Sigmoid colon (tissue), 4 donors: ENCODE results near the gene ALDH3B1.

ENCODE experiments used
- EP300 ChIP-seq, 4 donors: sonication (generic); formaldehyde crosslinking; IDR thresholded peaks; one replicate each; pipeline ENCODE4 v1.6.1; 2017; ENCODE audit warnings: antibody characterized with exemption in 4 of 4
- POLR2A ChIP-seq, 2 donors: fragments of 450-650 bp; IDR thresholded peaks; one replicate each; pipeline ENCODE4 v1.6.1; 2016; ENCODE audit warnings: antibody characterized with exemption in 2 of 2, mild to moderate bottlenecking in 2 of 2, moderate library complexity in 2 of 2
- POLR2AphosphoS5 ChIP-seq, 4 donors: sonication (generic); formaldehyde crosslinking; IDR thresholded peaks; one replicate each; pipeline ENCODE4 v1.6.1; 2017; ENCODE audit warnings: antibody characterized with exemption in 4 of 4
- TF ChIP-seq, protein P1 (sequence below), 4 experiments: fragments of 450-650 bp in 3 of 4; fragments of 200-600 bp in 1 of 4; IDR thresholded peaks; one replicate each; pipeline ENCODE4 v1.5.1; 2016 to 2019; ENCODE audit warnings: antibody characterized with exemption in 4 of 4, mild to moderate bottlenecking in 3 of 4, moderate library complexity in 2 of 4

DNA sequence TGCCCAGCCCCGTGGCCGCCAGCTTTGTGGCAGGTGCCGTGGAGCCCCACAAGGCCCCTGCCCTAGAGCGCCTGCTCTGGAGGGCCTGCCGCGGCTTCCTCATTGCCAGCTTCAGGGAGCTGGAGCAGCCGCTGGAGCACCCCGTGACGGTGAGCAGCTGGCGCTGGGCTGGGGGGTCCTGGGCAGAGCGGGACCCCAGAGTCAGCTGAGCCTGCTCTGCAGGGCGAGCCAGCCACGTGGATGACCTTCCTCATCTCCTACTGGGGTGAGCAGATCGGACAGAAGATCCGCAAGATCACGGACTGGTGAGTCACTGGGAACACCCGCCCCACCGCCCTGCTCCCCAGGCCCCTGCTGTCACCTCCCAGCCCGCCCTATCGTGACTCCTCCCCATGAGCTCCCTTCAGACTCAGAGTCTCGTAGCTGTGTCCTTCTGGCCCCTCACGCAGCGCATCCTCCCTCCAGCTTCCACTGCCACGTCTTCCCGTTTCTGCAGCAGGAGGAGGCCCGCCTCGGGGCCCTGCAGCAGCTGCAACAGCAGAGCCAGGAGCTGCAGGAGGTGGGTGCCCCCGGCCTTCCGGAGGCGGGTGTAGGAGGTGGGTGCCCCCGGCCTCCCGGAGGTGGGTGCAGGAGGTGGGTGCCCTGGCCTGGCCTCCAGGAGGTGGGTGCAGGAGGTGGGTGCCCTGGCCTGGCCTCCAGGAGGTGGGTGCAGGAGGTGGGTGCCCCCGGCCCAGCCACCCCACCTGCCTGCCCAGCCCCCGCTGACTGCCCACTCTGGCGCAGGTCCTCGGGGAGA is 33.4 kb downstream of the ALDH3B1 start:
- TF ChIP-seq, protein P1, sequence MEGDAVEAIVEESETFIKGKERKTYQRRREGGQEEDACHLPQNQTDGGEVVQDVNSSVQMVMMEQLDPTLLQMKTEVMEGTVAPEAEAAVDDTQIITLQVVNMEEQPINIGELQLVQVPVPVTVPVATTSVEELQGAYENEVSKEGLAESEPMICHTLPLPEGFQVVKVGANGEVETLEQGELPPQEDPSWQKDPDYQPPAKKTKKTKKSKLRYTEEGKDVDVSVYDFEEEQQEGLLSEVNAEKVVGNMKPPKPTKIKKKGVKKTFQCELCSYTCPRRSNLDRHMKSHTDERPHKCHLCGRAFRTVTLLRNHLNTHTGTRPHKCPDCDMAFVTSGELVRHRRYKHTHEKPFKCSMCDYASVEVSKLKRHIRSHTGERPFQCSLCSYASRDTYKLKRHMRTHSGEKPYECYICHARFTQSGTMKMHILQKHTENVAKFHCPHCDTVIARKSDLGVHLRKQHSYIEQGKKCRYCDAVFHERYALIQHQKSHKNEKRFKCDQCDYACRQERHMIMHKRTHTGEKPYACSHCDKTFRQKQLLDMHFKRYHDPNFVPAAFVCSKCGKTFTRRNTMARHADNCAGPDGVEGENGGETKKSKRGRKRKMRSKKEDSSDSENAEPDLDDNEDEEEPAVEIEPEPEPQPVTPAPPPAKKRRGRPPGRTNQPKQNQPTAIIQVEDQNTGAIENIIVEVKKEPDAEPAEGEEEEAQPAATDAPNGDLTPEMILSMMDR (IDR thresholded peaks at IDR 0.05) = no peak
- no peak for TF ChIP-seq POLR2A (IDR thresholded peaks at IDR 0.05)
- TF ChIP-seq EP300 (IDR thresholded peaks at IDR 0.05) = no peak
- no peak for TF ChIP-seq POLR2AphosphoS5 (IDR thresholded peaks at IDR 0.05)
